Mesendoderm (in vitro differentiated cells): Measurements from ENCODE around the gene HPS1.

Source experiments
- DNase-seq: peaks from one replicate; pipeline ENCODE4 v3.0.0; 2013
- H2AK5ac ChIP-seq: 2 replicates; pipeline ENCODE4 v1.6.1; 2013; ENCODE audit warnings: low read length, inconsistent platforms
- H2BK120ac ChIP-seq: 2 replicates; pipeline ENCODE4 v1.6.1; 2013; ENCODE audit warnings: low read depth, mild to moderate bottlenecking, low read length, moderate library complexity, mixed read lengths
- H2BK15ac ChIP-seq: replicated peaks from 2 replicates; pipeline ENCODE4 v1.6.1; 2013; ENCODE audit warnings: low read depth, mild to moderate bottlenecking, moderate library complexity
- H2BK5ac ChIP-seq: 2 replicates; pipeline ENCODE4 v1.6.1; 2013; ENCODE audit warnings: low read length, inconsistent platforms
- H3K18ac ChIP-seq: 2 replicates; pipeline ENCODE4 v1.6.1; 2013; ENCODE audit warnings: mild to moderate bottlenecking, low read length, mixed read lengths
- H3K23ac ChIP-seq: one replicate; pipeline ENCODE4 v1.6.1; 2013; ENCODE audit warnings: low read length
- H3K27ac ChIP-seq: 2 replicates; pipeline ENCODE4 v1.5.1; 2013; ENCODE audit warnings: low read depth, mild to moderate bottlenecking, inconsistent platforms, low read length, moderate library complexity
- H3K27me3 ChIP-seq: 2 replicates; pipeline ENCODE4 v1.6.1; 2013; ENCODE audit warnings: low read length, control low read depth, mild to moderate bottlenecking, inconsistent platforms; ENCODE audit not compliant: insufficient read depth, poor library complexity
- H3K36me3 ChIP-seq: 2 replicates; pipeline ENCODE4 v1.6.1; 2013; ENCODE audit warnings: low read length, inconsistent platforms; ENCODE audit not compliant: control insufficient read depth, insufficient read depth
- H3K4ac ChIP-seq: one replicate; pipeline ENCODE4 v1.6.1; 2013; ENCODE audit warnings: low read depth, mild to moderate bottlenecking, low read length, moderate library complexity
- H3K4me1 ChIP-seq: 2 replicates; pipeline ENCODE4 v1.6.1; 2013; ENCODE audit warnings: low read depth, low read length, inconsistent platforms; ENCODE audit not compliant: control insufficient read depth
- H3K4me2 ChIP-seq: 2 replicates; pipeline ENCODE4 v1.6.1; 2013; ENCODE audit warnings: low read length
- H3K4me3 ChIP-seq: 2 replicates; pipeline ENCODE4 v1.5.1; 2013; ENCODE audit warnings: mild to moderate bottlenecking, low read length
- H3K56ac ChIP-seq: one replicate; pipeline ENCODE4 v1.6.1; 2013; ENCODE audit warnings: low read length
- H3K79me1 ChIP-seq: 2 replicates; pipeline ENCODE4 v1.6.1; 2013; ENCODE audit warnings: low read length, inconsistent platforms
- H3K79me2 ChIP-seq: 2 replicates; pipeline ENCODE4 v1.6.1; 2013; ENCODE audit warnings: mild to moderate bottlenecking, low read length; ENCODE audit not compliant: control insufficient read depth, insufficient read depth
- H3K9ac ChIP-seq: 2 replicates; pipeline ENCODE4 v1.6.1; 2013; ENCODE audit warnings: low read length, inconsistent platforms
- H4K5ac ChIP-seq: one replicate; pipeline ENCODE4 v1.6.1; 2013; ENCODE audit warnings: low read length
- H4K8ac ChIP-seq: one replicate; pipeline ENCODE4 v1.6.1; 2013; ENCODE audit warnings: low read depth, mild to moderate bottlenecking, control low read depth, low read length, moderate library complexity
- WGBS: extraction: QIAGEN DNeasy Blood & Tissue Kit; methylation state at CpG from one replicate; pipeline ENCODE4 v1.1.7; 2013; ENCODE audit warnings: low lambda C conversion rate, missing lambda C conversion rate; ENCODE audit not compliant: insufficient coverage; ENCODE audit errors: extremely low coverage; 5-methylcytosine and 5-hydroxymethylcytosine counted together

HPS1 gene

DNA sequence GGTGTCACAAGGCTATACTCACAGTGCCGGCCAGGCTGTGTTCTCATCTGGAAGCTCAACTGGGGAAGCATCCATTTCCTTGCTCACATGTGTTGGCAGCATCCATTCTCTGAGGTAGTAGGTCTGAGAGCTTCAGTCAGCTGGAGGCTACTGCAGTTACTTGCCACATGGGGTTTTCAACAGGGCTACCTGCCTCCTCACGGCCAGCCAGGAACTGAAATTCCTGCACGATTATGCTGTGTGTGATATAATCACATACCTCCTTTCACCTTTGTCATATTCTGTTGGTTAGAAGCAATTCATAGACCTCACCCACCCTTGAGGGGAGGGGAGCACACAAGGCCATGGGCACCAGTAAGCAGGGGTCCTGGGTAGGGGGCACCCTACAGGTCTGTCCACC lies 69.2 kb downstream of the HPS1 start:
- H3K4me2 ChIP-seq = no peak overlapping the region
- no peak overlapping the region for H3K27ac ChIP-seq
- no peak overlapping the region for H3K4me3 ChIP-seq
- H3K18ac ChIP-seq = no peak overlapping the region
- no peak overlapping the region for H4K8ac ChIP-seq
- H3K9ac ChIP-seq = no peak overlapping the region
- no peaks in the 10 kb centered on the region for H3K79me1 ChIP-seq
- no peaks in the 10 kb centered on the region for H3K36me3 ChIP-seq
- no peak overlapping the region for H4K5ac ChIP-seq
- H2BK15ac ChIP-seq = no peak overlapping the region
- H3K79me2 ChIP-seq = no peaks in the 10 kb centered on the region
- no peak overlapping the region for H3K4ac ChIP-seq
- H2BK5ac ChIP-seq = no peak overlapping the region
- H2BK120ac ChIP-seq = no peak overlapping the region
- no peak overlapping the region for H3K23ac ChIP-seq
- H3K27me3 ChIP-seq = no peaks in the 10 kb centered on the region
- peaks cover 12% of the 10 kb centered on the region for H3K4me1 ChIP-seq
- peak overlapping the region; percentile 60 for H2AK5ac ChIP-seq
- H3K56ac ChIP-seq = no peak overlapping the region
- no peak for DNase-seq
- no CpG with 5 or more reads among the region's 3 CpGs for WGBS

DNA sequence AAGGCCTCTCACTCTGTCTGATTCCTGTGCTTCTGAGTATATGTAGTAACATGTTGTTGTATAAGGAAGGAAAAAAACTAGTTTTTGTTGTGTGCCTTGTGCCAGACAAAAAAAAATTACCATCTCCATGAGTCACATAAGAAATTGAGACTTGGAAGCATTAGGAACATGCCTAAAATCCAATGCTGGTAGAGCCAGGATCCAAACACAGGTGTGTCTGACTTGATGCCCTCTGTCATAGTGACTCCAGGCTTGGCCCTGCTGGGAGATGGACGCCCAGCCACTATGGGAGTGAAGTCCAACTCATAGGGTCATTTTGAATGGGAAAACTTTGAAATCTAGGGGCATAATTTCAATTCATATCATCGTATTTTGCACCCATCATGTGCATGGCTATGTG lies 69.7 kb downstream of the HPS1 start:
- H3K4me3 ChIP-seq = no peak overlapping the region
- H2AK5ac ChIP-seq = no peak overlapping the region
- H3K79me1 ChIP-seq = no peaks in the 10 kb centered on the region
- H3K79me2 ChIP-seq = no peaks in the 10 kb centered on the region
- no peak overlapping the region for H3K4ac ChIP-seq
- H3K23ac ChIP-seq = no peak overlapping the region
- no peak overlapping the region for H3K18ac ChIP-seq
- peaks cover 12% of the 10 kb centered on the region for H3K4me1 ChIP-seq
- DNase-seq = no peak
- H3K27ac ChIP-seq = no peak overlapping the region
- H3K56ac ChIP-seq = no peak overlapping the region
- no peak overlapping the region for H2BK15ac ChIP-seq
- H3K36me3 ChIP-seq = no peaks in the 10 kb centered on the region
- H4K5ac ChIP-seq = no peak overlapping the region
- no peak overlapping the region for H2BK120ac ChIP-seq
- no peak overlapping the region for H3K4me2 ChIP-seq
- H4K8ac ChIP-seq = no peak overlapping the region
- H3K27me3 ChIP-seq = no peaks in the 10 kb centered on the region
- no peak overlapping the region for H3K9ac ChIP-seq
- no peak overlapping the region for H2BK5ac ChIP-seq
- no CpG with 5 or more reads among the region's 2 CpGs for WGBS

GRCh38 chr10:98376485-98376884 lies 70.2 kb downstream of the HPS1 start:
- Histone ChIP-seq H3K79me2 (no peaks in the 10 kb centered on the region), H3K9ac (no peak overlapping the region), H3K27ac (no peak overlapping the region), H3K4me1 (peaks cover 12% of the 10 kb centered on the region), H3K36me3 (no peaks in the 10 kb centered on the region), H3K4me3 (no peak overlapping the region), H2BK120ac (no peak overlapping the region), H3K79me1 (no peaks in the 10 kb centered on the region), H3K56ac (no peak overlapping the region), H3K27me3 (no peaks in the 10 kb centered on the region), H3K23ac (no peak overlapping the region), H2BK5ac (no peak overlapping the region), H4K5ac (no peak overlapping the region), H2BK15ac (no peak overlapping the region), H3K4ac (no peak overlapping the region), H2AK5ac (no peak overlapping the region), H4K8ac (no peak overlapping the region), H3K18ac (no peak overlapping the region), H3K4me2 (no peak overlapping the region)
- no CpG with 5 or more reads among the region's 1 CpG for WGBS
- no peak for DNase-seq

- peaks cover 3% of the 10 kb centered on the region for H3K4me1 ChIP-seq
- no peak overlapping the region for H3K4me3 ChIP-seq
- no peak overlapping the region for H4K8ac ChIP-seq
- H3K9ac ChIP-seq = no peak overlapping the region
- peak; percentile 41 for DNase-seq
- no peak overlapping the region for H2BK5ac ChIP-seq
- no peak overlapping the region for H3K4ac ChIP-seq
- H3K36me3 ChIP-seq = no peaks in the 10 kb centered on the region
- H3K56ac ChIP-seq = no peak overlapping the region
- H2BK120ac ChIP-seq = no peak overlapping the region
- H3K79me1 ChIP-seq = no peaks in the 10 kb centered on the region
- H3K27me3 ChIP-seq = no peaks in the 10 kb centered on the region
- H3K23ac ChIP-seq = no peak overlapping the region
- H2BK15ac ChIP-seq = no peak overlapping the region
- WGBS = no CpG with 5 or more reads among the region's 8 CpGs
- H3K18ac ChIP-seq = no peak overlapping the region
- H2AK5ac ChIP-seq = peak overlapping the region; percentile 58
- no peak overlapping the region for H4K5ac ChIP-seq
- H3K79me2 ChIP-seq = no peaks in the 10 kb centered on the region
- no peak overlapping the region for H3K27ac ChIP-seq
- H3K4me2 ChIP-seq = no peak overlapping the region
These were observed 72.3 kb downstream of the HPS1 start for GRCh38 chr10:98374217-98374985.

GRCh38 chr10:98373260-98374040 lies 73.3 kb downstream of the HPS1 start:
- no peaks in the 10 kb centered on the region for H3K36me3 ChIP-seq
- no peak overlapping the region for H3K4me2 ChIP-seq
- no peak overlapping the region for H3K27ac ChIP-seq
- no peak overlapping the region for H3K18ac ChIP-seq
- no CpG with 5 or more reads among the region's 12 CpGs for WGBS
- H3K79me2 ChIP-seq = no peaks in the 10 kb centered on the region
- H2BK5ac ChIP-seq = no peak overlapping the region
- no peak for DNase-seq
- no peak overlapping the region for H3K23ac ChIP-seq
- no peak overlapping the region for H4K5ac ChIP-seq
- peak overlapping the region; percentile 47 for H3K56ac ChIP-seq
- no peaks in the 10 kb centered on the region for H3K27me3 ChIP-seq
- no peak overlapping the region for H3K4me3 ChIP-seq
- peaks cover 3% of the 10 kb centered on the region for H3K4me1 ChIP-seq
- H3K4ac ChIP-seq = no peak overlapping the region
- no peak overlapping the region for H2BK120ac ChIP-seq
- H3K79me1 ChIP-seq = no peaks in the 10 kb centered on the region
- no peak overlapping the region for H2AK5ac ChIP-seq
- H4K8ac ChIP-seq = no peak overlapping the region
- H3K9ac ChIP-seq = no peak overlapping the region
- no peak overlapping the region for H2BK15ac ChIP-seq
